ENCODE measurements around the gene SLAMF8.

SLAMF8 gene

DNA sequence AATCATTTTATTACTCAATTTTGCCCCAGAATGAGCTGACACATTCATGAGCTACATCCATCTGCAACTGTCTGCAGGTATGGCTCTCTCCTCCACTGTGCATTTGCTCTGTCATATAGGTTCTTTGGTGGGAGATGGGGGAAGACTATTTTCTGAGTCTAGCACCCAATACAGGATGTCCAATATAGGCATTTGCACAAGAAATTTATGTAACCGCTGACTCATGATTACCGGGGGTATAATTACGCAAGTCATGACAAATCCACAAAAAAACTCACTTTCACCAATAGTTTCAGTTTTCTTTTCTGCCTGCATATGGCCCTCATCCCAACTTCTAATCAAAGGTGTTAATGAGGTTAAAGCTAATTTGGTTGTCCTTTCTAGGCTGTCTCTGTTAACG, 53.3 kb downstream of the SLAMF8 start:
- H3K27me3 ChIP-seq, result no peaks in the 10 kb centered on the region
- H3K4me1 ChIP-seq, result no peaks in the 10 kb centered on the region
- no peaks in the 10 kb centered on the region for H4K20me1 ChIP-seq
- no peak overlapping the region for H3K27ac ChIP-seq
- H3K4me3 ChIP-seq, result no peak overlapping the region
- no peak for TF ChIP-seq Cebpa-rat (IDR thresholded peaks at IDR 0.05)
- H3K4me2 ChIP-seq, result no peak overlapping the region
- no peak overlapping the region for H3K9ac ChIP-seq
- no peaks in the 10 kb centered on the region for H3K9me3 ChIP-seq
- no peaks in the 10 kb centered on the region for H3K36me3 ChIP-seq

DNA sequence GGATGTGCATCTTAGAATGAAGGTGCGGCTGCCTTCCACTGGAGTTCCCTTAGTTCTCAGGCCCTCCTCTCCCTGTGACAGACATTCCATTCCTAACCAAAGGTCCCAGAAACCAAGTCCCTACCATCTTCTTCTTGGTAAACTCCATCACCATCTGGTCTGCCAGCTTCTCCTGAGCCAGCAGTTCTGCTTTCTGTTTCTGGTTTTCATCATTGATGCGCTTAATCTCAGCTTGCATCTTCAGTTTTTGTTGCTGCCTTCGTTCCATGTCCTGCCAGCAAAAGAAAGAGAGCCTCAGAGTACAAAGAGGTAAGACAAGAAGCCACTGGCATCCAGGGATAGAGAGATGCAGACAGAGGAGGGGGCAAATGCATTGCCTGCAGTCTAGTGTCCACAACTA, 53.8 kb downstream of the SLAMF8 start:
- no peaks in the 10 kb centered on the region for H3K27me3 ChIP-seq
- no peak overlapping the region for H3K9ac ChIP-seq

DNA sequence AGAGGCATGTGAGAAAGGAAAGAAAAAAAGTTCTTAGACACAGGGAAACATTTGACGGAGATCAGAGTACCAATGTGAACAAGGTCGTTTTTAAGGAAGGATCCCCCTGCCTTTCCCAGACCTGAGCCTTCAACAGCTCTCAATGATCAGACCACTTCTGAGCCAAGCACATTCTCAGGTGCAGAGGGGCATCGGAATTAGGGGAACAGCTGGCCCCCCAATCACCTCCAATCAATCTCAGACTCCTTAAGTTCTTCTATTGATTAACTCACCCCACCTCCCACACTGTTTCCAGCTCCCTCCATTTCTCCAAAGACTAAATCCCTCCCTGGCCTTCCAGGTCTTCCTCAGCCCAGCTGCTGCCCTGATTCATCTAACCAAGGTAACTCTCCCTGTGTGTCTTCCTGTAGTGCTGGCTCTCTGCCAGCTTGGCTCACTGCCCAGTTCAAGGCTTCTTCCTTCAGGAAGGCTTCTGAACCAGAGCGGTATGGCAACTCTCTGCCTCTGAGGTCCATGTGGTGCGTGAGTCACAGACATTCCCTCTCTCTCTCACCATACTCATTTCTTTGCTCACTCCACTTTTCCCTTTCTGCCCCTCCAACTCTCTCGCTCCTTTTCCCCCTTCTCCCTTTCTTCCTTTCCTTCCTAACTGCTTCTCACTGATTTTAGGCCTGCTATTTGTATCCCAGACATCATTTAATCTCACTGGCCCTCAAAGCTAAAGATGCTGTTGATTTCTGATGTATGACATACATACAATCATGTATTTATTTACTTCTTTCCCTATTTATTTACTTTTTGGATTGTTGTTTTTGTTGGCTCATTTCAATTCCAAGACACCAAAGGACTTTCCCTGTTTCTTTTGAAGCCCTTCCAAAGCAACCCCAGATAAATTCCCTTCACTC, 55.2 kb downstream of the SLAMF8 start:
- no peak for TF ChIP-seq Cebpa-rat (IDR thresholded peaks at IDR 0.05)
- H3K36me3 ChIP-seq, result no peaks in the 10 kb centered on the region
- no peaks in the 10 kb centered on the region for H3K4me1 ChIP-seq
- no peaks in the 10 kb centered on the region for H3K27me3 ChIP-seq
- H4K20me1 ChIP-seq, result no peaks in the 10 kb centered on the region
- no peak overlapping the region for H3K4me2 ChIP-seq
- no peaks in the 10 kb centered on the region for H3K9me3 ChIP-seq
- no peak overlapping the region for H3K27ac ChIP-seq
- no peak overlapping the region for H3K9ac ChIP-seq
- H3K4me3 ChIP-seq, result no peak overlapping the region

More for the DNA sequence above, 53.8 kb downstream of the SLAMF8 start:
- no peaks in the 10 kb centered on the region for H4K20me1 ChIP-seq
- no peaks in the 10 kb centered on the region for H3K36me3 ChIP-seq
- no peak for TF ChIP-seq Cebpa-rat (IDR thresholded peaks at IDR 0.05)
- no peak overlapping the region for H3K4me3 ChIP-seq
- H3K4me1 ChIP-seq, result no peaks in the 10 kb centered on the region
- H3K4me2 ChIP-seq, result no peak overlapping the region
- H3K9me3 ChIP-seq, result no peaks in the 10 kb centered on the region
- H3K27ac ChIP-seq, result no peak overlapping the region

DNA sequence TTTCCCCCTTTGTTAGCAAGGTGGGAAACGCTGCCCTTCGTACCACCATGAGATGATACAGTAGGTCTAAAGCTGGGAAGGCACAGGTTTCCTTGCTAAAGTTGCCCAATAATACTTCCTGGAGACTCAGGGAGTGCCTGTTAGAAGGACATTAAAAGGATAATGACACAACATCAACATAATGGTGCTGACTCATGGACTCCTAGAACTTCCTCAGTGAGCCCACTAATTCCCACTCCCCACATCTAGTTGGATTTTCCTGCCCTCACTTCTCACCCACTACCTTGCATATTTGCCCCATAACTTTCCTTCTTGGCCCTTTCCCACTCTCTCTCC, 55.8 kb downstream of the SLAMF8 start:
- Histone ChIP-seq H3K27ac (no peak overlapping the region), H4K20me1 (no peaks in the 10 kb centered on the region), H3K9ac (no peak overlapping the region), H3K4me3 (no peak overlapping the region), H3K4me2 (no peak overlapping the region), H3K9me3 (no peaks in the 10 kb centered on the region), H3K36me3 (no peaks in the 10 kb centered on the region), H3K27me3 (no peaks in the 10 kb centered on the region), H3K4me1 (no peaks in the 10 kb centered on the region)
- no peak for TF ChIP-seq Cebpa-rat (IDR thresholded peaks at IDR 0.05)

DNA sequence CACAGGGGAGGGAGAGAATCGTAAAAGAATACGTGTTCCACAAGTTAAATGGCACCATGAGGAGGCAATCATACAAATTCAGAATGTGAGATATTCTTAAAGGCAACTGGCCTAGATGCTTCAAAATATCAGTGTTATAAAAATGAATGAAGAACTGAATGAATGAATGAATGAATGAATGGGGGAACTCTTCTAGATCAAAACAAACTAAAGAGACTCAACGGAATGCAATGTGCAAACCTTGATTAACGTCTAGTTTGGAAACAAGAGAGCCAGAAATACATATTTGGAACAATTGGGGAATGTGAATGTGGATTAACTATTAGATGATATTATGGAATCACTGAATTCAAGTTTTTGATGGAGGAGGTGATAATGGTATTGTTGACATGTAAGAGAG, 56.5 kb downstream of the SLAMF8 start:
- Histone ChIP-seq H3K27me3 (no peaks in the 10 kb centered on the region), H3K9me3 (no peaks in the 10 kb centered on the region), H3K4me3 (no peak overlapping the region), H4K20me1 (no peaks in the 10 kb centered on the region), H3K4me2 (no peak overlapping the region), H3K4me1 (no peaks in the 10 kb centered on the region), H3K36me3 (no peaks in the 10 kb centered on the region), H3K27ac (no peak overlapping the region), H3K9ac (no peak overlapping the region)
- no peak for TF ChIP-seq Cebpa-rat (IDR thresholded peaks at IDR 0.05)

GRCh38 chr1:159884296-159884695, 57.6 kb downstream of the SLAMF8 start:
- no peaks in the 10 kb centered on the region for H3K36me3 ChIP-seq
- no peak overlapping the region for H3K4me3 ChIP-seq
- H4K20me1 ChIP-seq, result no peaks in the 10 kb centered on the region
- H3K4me2 ChIP-seq, result no peak overlapping the region
- H3K9me3 ChIP-seq, result no peaks in the 10 kb centered on the region
- no peak overlapping the region for H3K9ac ChIP-seq
- peaks cover under 1% of the 10 kb centered on the region; the same call in 1 of the 2 replicates for H3K4me1 ChIP-seq
- no peak overlapping the region for H3K27ac ChIP-seq
- no peak for TF ChIP-seq Cebpa-rat (IDR thresholded peaks at IDR 0.05)
- no peaks in the 10 kb centered on the region for H3K27me3 ChIP-seq

All from BLaER1 (cell line).